Frontal cortex (tissue), 4 donors: ENCODE measurements around the gene NUP155. TPM values are rescaled to one million over a fixed set of nuclear protein-coding genes. Genes with fewer than 3 reads are reported as not detected.
"Not testable (repeated sequence)": the region's sequence is repeated elsewhere in the genome, so short reads cannot be mapped to it uniquely, and the experiment has no call there.

ENCODE experiments used
- DNase-seq, 2 donors: peaks; one replicate each; pipeline ENCODE4 v3.0.0; 2012; ENCODE audit warnings: low spot score in 2 of 2
- FAIRE-seq: peaks from 2 replicates; lab custom pipeline; 2012; peaks lifted over from hg19 to GRCh38; lab: Jason Lieb, UNC
- small RNA-seq: library from RNA; depleted of rRNA; stranded (forward); fragments of <200 nt; gene quantifications from one replicate; pipeline ENCODE3, GENCODE V24; 2014
- total RNA-seq: library from RNA; depleted of rRNA; stranded (reverse); fragments of >200 nt; gene quantifications from one replicate; pipeline ENCODE4 v1.2.3, GENCODE V29; 2014
- donor health status: control.
- donor health status: control.
- donor health status: control.

Gene NUP155
- total RNA-seq, 1 donor from 2014 or later, result 55.8 TPM

DNA sequence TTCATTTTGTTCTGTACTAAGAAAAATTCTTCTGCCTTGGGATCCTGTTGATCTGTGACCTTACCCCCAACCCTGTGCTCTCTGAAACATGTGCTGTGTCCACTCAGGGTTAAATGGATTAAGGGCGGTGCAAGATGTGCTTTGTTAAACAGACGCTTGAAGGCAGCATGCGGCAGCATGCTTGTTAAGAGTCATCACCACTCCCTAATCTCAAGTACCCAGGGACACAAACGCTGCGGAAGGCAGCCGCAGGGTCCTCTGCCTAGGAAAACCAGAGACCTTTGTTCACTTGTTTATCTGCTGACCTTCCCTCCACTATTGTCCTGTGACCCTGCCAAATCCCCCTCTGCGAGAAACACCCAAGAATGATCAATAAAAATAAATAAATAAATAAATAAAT lies 74.6 kb downstream of the NUP155 start:
- not testable (repeated sequence) for DNase-seq, FAIRE-seq

GRCh38 chr5:37283214-37283820 lies 87.6 kb downstream of the NUP155 start:
- no peak for FAIRE-seq
- DNase-seq, result no peak

DNA sequence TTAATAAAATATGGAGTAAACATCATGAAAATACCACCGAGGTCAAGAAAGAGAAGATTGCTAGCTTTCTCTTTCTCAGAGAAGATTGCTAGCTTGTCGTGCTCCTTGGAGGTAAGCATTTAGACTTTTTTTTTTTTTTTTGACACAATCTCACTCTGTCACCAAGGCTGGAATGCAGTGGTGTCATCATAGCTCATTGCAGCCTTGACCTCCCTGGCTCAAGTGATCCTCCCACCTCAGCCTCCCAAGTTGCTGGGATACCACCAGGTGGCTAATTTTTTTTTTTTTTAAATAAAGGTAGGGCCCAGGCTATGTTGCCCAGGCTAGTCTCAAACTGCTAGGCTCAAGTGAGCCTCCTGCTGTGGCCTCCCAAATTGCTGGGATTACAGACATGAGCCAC lies 95.4 kb downstream of the NUP155 start:
- no peak for FAIRE-seq
- no peak for DNase-seq

DNA sequence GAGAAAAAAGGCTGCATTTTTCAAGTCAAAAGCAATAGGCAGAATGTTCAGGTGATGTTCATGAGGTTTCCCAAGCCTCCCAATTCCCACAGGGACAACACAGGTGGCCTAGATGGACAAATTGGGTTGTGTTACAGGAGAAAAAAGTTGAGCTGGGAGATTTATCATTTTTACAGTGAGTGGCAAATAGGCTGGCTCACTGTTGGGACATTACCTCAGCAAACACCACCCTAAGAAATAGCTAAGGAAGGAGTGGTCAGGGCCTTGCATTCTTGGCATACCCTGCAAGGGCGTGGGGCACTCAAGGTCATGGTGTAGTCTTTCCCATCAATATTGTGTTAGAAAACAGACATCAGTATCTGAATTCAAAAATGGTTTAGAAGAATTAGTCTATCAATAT lies 98.4 kb downstream of the NUP155 start:
- DNase-seq (no peak), FAIRE-seq (no peak)

GRCh38 chr5:37268100-37268499 lies 102.8 kb downstream of the NUP155 start:
- FAIRE-seq, DNase-seq: not testable (repeated sequence)

GRCh38 chr5:37255774-37256358 lies 115.0 kb downstream of the NUP155 start:
- FAIRE-seq (no peak), DNase-seq (no peak)

DNA sequence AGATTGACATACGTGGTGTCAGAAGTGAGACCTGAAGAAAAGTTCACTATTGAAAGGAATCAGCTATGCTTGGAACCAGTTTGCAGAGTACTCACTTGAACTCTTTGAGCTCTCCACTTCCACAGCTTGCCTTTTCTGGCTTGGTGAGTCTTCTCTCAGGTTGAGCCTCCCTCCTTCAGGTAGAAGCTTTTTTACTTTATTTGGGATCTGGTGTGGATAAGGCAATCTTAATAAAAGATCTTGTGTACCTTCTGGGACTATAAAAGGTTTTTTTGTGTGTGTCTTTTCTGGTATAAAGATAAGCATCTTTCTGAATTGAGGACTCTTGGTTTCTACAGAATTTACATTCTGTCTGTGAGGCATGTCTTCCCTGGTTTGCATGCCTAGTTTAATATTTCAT lies 116.3 kb downstream of the NUP155 start:
- FAIRE-seq (no peak), DNase-seq (no peak)

- DNase-seq (no peak), FAIRE-seq (no peak)
Measured at GRCh38 chr5:37251665-37252064, 119.2 kb downstream of the NUP155 start.

DNA sequence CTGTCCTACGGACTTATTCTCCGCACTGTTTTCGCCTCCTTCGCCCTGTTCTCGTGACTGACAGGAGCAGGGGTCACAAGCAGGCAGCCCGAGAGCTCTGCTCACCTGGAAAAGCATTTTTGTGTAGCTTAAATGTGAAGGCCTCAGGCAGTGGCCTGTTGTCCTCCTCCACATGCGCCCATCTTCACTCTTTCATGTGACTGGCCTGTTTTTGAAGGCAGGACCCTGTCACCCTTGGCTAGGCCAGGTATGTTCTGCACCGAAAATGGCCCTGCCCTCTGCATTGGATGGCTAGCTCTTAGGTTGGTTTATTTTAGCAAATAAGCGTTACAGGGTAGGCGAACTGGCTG lies 121.1 kb downstream of the NUP155 start:
- no peak for FAIRE-seq
- DNase-seq, result no peak

DNA sequence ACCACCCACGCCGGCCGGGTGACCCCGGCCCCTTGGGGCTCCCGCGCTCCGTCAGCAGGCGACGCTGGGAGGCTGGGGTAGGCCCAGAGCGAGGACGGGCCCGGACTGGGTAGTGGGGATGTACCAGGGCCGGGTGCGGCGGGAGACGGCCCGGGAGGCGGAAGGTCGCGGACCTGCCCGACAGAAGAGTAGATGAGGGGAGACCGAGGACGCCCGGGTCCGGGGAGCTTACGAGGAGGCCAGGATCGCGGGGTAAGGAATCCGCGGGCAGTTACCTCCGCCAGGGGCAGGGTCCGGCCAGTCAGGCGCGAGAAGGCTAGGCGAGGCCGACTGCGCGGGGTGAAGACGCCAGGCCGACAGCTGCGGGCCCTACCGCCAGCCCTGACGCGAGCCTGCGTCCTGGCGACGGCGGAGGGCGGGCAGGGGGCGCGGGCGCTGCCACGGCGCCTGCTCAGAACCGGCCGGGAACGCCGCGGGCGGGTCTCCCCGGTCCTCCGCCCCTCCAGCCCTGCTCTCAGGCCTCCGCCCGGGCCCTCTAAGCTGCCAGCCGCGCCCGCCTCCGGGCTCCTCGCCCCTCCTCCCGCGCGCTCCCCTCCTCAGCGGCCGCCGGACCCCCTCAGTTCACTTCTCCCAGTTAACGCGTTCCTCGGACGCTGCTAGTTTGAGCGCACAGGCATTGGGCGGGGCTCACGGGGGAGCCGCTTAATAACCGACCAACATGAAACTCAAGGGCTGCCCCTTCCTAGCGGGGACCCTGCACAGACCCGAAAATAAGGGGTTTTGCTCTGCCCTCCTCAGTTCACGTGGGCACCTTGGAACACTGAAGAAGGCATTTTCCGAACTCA lies 121.7 kb downstream of the NUP155 start, which contains the start of gene CPLANE1:
Gene CPLANE1 (minus strand): TSS at position 407 of the 845 bp plus-strand sequence. CDS start 1,678 bp downstream, outside the sequence.
- DNase-seq, result peak; percentile 75 to 83

GRCh38 chr5:37248421-37248969 lies 122.4 kb downstream of the NUP155 start:
- DNase-seq (no peak), FAIRE-seq (no peak)

More for the DNA sequence above, 121.7 kb downstream of the NUP155 start, which contains the start of gene CPLANE1:
- FAIRE-seq, result no peak

DNA sequence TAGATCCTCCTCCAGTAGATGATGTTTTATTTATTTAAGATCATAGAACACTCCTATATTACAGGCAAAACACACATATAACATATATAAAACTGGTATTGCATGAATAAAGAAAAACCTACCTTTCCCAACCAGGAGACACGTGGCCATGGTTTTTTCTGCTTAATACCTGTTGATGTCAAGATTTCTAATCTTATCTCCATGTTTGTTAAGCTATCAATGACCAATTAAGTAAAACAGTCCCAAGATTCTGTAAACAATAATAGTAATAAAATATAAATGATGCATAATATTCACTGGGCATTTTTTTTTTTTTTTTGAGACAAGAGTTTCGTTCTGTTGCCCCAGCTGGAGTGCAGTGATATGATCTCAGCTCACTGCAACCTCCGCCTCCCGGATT lies 123.4 kb downstream of the NUP155 start:
- no peak for FAIRE-seq
- DNase-seq, result no peak

- DNase-seq (no peak), FAIRE-seq (no peak)
Measured at GRCh38 chr5:37247036-37247435, 123.9 kb downstream of the NUP155 start.

Small RNA genes lying within 50 kb of the gene (small RNA-seq; reads per million reads assigned to genes)
- gene RNU7-75P, result not detected

Other genes with a start within 250 kb of the NUP155 start
- 81.1 TPM for gene CPLANE1, start 121.7 kb downstream of the NUP155 start, total RNA-seq
- 37.1 TPM for gene WDR70, start 8.2 kb upstream of the NUP155 start, total RNA-seq